ENCODE measurements around the gene SLC35E2B.

- no peak for TF ChIP-seq POLR2A (IDR thresholded peaks at IDR 0.05)
- TF ChIP-seq CTCF (IDR thresholded peaks at IDR 0.05), result no peak
These were observed 71.2 kb downstream of the SLC35E2B start for GRCh38 chr1:1621173-1622009.

Measured in testis (tissue), 2 donors.